ENCODE measurements around the gene PLPP3.

PLPP3 gene

DNA sequence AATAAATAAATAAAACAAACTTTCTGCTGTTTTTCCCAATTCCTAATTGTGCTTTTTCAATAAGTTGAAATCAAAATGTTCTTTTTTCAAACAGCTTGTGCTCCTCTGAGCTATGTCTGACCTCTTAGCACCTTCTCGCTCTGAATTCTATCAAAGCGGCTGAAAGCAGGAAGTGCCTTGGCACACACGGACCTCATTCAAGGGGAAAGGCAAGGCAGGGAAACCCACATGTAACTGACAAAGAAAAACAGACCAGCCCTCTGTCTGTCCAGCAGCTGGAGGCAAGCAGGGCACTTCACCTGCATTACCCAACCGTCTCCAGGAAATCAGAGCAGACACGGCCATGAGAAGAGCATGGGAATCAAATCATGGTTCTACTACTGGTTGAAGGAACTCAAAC lies 56.7 kb downstream of the PLPP3 start:
- no peak for DNase-seq (ENCODE audit: low read depth)

GRCh38 chr1:56520016-56520601 lies 59.3 kb downstream of the PLPP3 start:
- DNase-seq (ENCODE audit: low read depth), result no peak

DNA sequence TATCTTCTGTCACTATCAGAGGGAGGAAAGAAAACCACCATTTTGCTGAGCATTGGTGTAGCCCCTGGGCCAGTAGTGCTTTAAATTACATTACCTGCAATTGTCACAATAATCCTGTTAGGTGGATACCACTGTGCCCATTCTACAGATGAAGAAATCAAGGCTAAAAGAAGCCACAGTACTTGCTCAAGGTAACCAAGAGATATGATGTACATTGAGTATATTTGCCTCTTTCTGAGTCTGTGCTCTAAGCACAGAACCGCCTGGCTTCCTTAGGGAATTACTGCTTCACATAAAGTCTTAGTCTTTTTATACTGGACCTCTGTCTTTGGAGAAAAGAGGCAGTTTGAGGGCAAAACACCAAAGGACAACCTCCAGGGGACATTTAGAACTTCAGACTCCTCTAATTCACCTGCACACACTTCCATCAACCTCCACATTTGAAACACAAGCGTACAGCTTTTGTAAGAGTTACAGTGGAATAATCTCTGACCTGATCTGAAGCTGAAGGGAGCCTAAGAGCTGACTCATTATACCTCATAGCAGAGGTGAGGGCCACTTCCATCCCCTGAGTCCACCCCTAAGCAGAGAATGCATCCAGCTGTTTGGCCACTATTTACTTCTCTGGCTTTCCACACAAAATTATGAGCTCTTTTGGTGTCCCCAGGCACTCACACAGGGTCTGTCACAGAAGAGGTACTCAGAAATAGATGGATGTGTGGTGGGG lies 61.8 kb downstream of the PLPP3 start:
- DNase-seq (ENCODE audit: low read depth), result no peak

GRCh38 chr1:56516539-56517252 lies 62.7 kb downstream of the PLPP3 start:
- DNase-seq (ENCODE audit: low read depth), result no peak

DNA sequence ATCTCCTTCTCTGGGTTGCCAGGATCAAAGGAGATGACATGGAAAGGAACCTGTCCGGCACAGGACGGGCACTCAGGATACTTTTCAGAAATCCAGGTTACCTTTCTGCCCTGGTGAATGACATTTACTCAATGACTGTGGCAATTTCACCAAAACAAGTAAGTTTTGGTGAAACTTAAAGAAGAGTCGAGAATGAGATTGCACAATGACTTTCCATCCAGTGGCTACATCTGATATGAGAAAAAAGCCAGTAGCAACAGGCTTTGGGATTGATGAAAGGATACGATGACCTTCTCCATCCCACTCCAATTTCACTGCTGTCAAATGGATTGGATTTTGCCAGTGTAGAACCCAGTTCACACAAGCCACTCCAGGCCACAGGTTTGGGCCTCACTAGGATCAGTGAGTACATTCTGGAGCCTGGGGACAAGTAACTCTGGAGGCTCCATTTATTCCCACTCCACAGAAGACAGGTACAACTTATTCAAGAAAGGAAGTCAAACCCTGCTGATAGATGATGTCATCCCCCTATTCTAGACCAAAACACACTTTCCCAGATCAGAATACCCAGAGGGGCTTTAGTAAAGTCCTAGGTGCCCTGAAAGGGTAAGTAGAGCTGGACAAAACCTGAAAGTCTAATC lies 63.3 kb downstream of the PLPP3 start:
- no peak for DNase-seq (ENCODE audit: low read depth)

GRCh38 chr1:56512724-56513494 lies 66.5 kb downstream of the PLPP3 start:
- no peak for DNase-seq (ENCODE audit: low read depth)

- no peak for DNase-seq (ENCODE audit: low read depth)
These were observed 67.6 kb downstream of the PLPP3 start for GRCh38 chr1:56511766-56512165.

DNA sequence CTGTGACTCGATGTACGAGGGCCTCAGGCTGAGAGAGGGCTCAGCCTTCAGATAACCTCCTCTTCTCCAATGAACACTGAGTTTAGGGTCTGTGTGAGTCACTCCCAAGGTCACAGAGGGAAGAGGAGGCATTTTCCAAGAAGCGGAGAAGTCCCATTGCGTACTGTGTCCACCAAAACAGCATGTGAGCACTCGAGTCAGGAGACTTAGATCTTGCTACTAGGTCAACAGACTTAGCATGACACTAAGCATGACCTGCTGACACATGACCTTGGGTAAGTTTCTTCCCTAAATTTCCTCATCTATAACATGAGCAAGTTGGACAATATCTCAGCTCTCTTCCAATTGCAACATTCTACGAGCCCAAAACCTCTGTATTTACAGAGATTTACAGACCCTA lies 68.0 kb downstream of the PLPP3 start:
- no peak for DNase-seq (ENCODE audit: low read depth)

DNA sequence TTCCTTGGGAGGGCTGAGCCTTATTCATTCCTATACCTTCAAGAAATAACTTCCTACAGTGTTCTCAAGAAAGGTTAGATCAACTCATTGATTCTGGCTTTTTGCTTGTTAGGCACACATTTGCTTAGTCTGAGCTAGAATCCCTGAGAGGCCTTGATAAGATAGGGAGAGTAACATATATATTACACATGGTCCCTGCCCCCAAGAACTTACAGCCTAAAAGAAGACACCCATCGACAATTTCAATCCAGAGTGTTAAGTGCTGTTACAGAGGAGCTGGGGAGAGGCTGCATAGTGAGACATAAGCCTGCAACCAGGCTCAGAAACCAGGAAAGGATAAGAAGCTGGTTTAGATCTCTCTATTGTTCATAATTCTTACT lies 68.7 kb downstream of the PLPP3 start:
- DNase-seq (ENCODE audit: low read depth), result no peak

DNA sequence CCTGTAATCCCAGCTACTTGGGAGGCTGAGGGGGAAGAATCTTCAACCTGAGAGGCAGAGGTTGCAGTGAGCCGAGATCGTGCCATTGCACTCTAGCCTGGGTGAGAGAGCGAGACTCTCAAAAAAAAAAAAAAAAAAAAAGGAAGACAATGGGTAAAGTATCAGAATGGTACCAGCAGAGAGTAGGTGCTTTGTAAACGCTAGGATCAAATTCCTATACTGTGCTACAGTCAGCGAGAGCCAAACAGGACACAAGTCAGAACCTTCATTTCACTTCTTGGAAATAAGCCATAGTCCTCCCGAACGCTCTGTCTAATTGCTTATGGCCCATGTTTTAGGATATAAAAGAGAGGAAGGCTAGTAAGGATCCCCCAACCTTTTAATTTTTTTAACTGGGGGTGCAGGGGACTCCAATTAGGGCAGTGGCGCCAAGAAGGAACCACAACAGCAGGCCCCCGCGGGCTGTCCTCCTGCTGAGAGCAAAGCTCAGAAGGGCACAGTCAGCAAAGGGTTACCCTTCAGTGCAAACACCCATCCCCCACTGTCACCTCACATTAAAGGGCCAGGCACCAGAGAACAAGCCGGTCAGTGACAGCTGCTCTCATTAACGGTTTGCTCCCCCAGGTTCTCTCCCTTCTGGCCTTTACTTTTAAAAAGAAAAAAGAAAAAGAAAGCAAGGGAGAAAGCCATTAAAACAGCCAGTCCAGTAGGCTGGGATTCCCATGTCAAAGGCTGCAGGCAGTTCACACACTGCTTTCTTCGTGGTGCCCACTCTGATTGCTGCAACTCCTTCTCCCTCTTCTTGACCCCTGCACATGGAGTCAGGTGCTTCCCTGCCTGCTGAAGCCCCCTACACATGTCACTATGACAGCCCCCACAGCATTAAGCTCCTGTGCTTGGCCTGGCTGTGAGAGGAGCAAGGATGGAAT lies 69.4 kb downstream of the PLPP3 start:
- no peak for DNase-seq (ENCODE audit: low read depth)

DNA sequence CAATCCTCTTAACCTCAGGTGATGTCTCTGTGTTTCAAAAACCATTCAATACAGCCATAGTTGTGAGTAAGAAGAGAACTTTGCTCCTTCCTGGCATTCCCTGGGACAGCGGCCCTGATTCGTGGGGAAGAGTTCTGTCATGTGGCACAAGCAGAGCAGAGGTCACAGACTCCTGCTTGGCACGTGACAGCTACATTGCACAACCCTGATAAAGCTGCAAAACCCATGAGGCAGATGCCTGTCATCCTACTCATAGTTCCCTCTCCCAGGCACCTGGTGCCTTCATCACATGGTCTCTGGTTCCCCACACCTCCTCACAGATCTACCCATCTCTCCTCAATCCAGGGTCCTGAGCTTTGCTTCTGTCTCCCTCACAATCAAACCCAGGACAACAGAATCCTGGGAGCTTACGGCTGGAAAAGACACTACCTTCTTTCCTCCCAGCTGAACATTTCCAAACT lies 70.8 kb downstream of the PLPP3 start:
- no peak for DNase-seq (ENCODE audit: low read depth)

DNA sequence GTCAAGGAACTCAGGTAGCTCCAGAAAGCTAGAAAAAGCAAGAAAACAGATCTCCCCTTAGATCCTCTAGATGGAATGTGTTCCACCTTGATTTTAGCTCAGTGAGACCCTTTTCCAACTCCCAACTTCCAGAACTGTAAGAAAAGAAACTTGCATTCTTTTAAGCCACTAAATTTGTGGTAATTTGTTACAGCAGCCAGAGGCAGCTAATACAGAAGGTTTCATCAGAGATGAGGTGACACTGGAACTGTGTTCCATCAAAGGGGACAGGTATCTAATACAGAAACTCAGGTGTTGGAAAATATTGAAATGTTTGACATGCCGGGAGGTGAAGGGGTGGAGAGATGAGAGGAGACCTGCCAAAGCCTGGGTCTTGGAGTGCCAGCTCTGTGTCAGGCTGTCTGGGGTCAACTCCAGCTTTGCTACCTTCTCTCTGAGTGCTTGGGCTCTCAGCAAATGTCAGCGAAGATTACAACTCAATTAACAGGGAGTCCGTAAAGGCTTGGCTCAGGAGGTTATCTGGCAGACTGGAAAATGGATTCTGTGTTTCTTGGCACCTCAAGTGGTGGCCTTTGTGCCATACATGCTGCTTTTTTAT lies 71.3 kb downstream of the PLPP3 start:
- DNase-seq (ENCODE audit: low read depth), result no peak

DNA sequence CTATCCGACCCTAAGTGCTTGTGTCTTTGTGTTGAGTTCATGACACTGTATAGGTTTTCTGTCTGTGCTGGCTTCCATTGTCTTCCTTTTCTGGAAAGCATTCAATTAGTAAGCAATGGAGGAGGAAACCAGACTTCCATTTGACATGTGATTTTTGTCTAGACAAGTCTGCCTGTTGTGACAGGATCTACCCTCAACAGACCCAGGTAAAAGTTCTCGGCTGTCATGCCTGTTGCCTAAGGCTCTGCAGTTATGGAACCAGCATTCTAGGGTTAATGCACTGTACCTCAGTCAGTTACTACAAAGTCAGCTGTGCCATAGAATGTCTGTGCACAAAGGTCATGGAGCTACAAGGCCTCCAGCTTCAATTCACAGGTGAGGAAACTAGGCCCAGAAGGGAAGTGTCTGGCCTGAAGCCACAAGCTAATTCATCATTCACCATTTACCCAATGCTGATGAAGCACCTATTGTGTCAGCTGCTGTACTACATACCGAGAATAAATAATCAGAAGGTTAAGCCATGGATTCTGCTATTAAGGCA lies 72.3 kb downstream of the PLPP3 start:
- DNase-seq (ENCODE audit: low read depth), result no peak

DNA sequence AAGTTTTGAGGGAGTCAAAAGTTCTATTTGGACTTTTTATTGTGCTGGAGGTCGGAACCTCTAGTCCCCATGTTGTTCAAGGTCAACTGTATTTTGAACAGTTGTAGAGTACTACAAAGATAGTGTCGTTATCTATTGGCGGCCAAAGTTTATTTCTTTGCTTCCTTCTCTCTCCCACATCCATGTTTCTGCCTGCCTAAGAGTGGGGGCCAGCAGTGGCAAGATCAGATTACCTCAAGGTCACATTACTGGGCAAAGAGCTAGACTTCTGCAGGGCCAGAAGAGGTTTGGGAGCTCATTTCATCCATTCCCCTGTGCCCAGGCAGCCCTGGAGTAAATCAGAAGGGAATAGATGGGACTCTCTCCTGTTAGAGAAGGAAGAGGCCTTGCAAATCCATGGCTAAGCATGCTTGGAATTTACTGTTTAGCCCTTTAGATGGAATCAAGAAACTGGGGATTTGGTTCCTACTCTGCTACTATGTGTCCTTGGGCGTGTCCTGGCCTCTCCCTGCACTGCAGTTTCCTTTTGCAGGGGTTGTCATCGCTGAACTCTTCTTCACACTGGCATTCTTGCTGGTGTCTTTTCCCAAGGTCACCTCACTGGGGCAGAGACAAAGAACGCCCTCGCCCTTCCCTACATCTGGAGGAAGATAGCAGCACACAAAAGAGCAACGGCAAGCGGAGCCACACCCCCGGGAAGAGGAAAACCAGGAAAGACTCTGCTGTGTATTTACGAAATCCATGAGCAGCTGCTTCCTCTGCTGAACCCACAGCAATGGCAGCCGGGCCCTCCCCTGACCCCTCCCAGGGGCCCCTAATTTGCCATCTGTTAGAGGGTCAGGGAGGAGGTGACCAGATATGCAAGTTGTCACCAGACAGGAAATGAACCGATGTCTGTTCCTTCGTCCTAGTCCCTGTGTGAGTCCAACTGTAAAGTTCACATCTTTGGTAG lies 73.3 kb downstream of the PLPP3 start:
- DNase-seq (ENCODE audit: low read depth), result no peak

DNA sequence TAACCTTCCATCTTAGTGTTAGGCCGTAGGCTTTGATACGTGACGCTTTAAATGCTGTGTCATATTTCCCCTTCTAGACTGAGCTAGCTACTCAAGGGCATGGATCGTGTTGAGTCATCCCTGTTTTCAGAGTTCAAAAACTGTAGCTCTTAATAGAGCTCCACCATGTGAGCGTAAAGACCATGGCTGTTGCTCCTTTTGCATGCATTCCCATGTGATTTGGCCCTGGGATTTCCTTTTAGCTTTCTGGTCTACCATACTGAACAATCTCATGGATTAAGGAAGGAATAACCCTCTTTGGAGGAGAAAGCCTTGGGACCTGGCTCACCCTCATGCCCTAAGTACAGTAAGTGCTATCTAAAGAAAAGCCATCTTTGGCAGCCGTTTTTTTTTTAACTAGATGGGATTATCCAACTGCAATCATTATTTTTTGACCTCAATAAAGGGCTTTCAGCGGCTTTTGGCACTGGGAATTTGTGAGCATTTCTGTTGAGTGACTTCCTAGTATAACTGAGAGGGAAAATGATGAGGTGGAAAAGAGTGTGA lies 76.6 kb downstream of the PLPP3 start:
- DNase-seq (ENCODE audit: low read depth), result no peak

GRCh38 chr1:56501888-56502287 lies 77.5 kb downstream of the PLPP3 start:
- no peak for DNase-seq (ENCODE audit: low read depth)

- DNase-seq (ENCODE audit: low read depth), result no peak
These were observed 77.9 kb downstream of the PLPP3 start for GRCh38 chr1:56501426-56501825.

- DNase-seq (ENCODE audit: low read depth), result no peak
These were observed 82.3 kb downstream of the PLPP3 start for GRCh38 chr1:56496821-56497772.
